ENCODE measurements around the gene TNS4. TPM values are rescaled to one million over a fixed set of nuclear protein-coding genes. Genes with fewer than 3 reads are reported as not detected.

The TNS4 gene
- total RNA-seq, 1 donor from 2014 or later, result 0.18 TPM

- ChIA-PET POLR2A (no interaction called here), CTCF (interaction anchor here (1.0 kb wide), 1 partner anchor 9 kb away, joined by 4 read pairs; no protein-coding TSS in a partner anchor)
- intact Hi-C loops (cut with micrococcal nuclease), result no loop called here
- TF ChIP-seq CTCF (IDR thresholded peaks at IDR 0.05), result no peak
- DNase-seq (no peak), ATAC-seq (ENCODE audit: low read depth) (no peak)
- no peaks in the 10 kb centered on the region for H3K36me3 Mint-ChIP-seq (ENCODE audit: low read depth)
- H3K27ac Mint-ChIP-seq, result no peak overlapping the region
- H3K9me3 Mint-ChIP-seq, result no peaks in the 10 kb centered on the region
- peaks cover 8% of the 10 kb centered on the region for H3K27me3 Mint-ChIP-seq
- H3K4me3 Mint-ChIP-seq, result no peak overlapping the region
- no peaks in the 10 kb centered on the region for H3K4me1 Mint-ChIP-seq
Observed at GRCh38 chr17:40467281-40467867, 34.0 kb downstream of the TNS4 start.

DNA sequence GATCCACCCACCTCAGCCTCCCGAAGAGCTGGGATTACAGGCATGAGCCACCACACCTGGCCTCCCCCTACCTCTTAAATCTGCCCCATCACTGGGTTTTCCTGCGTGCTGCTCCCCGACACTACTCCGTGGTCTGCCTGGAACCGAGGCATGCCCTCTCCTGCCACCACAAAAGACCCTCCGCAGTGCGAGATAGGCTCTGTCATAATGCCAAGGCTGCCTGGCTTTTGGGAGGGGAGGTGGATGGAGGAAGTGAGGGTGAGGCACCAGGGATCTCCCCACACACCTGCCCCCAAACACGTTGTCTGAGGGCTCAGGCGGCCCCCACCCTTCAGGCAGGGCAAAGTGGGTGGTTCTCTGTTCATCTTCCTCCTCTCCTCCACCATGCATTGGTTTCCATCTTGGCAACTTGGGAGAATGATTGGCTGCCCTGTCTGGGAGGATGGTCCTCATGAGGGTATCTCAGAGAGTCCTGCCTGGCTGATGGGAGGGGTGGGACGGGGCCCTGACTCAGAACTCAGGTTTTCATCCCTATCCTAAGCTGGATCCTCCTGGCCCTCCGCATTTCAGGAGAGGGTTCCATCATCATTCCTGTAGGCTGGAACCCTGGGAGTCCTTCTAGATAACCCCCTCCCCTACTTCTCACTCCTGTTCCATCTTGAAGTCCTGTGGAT, 35.0 kb downstream of the TNS4 start:
- no peak for ATAC-seq (ENCODE audit: low read depth)
- intact Hi-C loops (cut with micrococcal nuclease), result no loop called here
- H3K4me3 Mint-ChIP-seq, result no peak overlapping the region
- no peak overlapping the region for H3K27ac Mint-ChIP-seq
- no peaks in the 10 kb centered on the region for H3K4me1 Mint-ChIP-seq
- POLR2A ChIA-PET, result no interaction called here
- no peak for DNase-seq
- no peaks in the 10 kb centered on the region for H3K36me3 Mint-ChIP-seq (ENCODE audit: low read depth)
- CTCF ChIA-PET, result interaction anchor here (1.0 kb wide), 1 partner anchor 9 kb away, joined by 4 read pairs; no protein-coding TSS in a partner anchor
- H3K9me3 Mint-ChIP-seq, result no peaks in the 10 kb centered on the region
- H3K27me3 Mint-ChIP-seq, result peaks cover 8% of the 10 kb centered on the region
- no peak for TF ChIP-seq CTCF (IDR thresholded peaks at IDR 0.05)

GRCh38 chr17:40464392-40464855, 37.0 kb downstream of the TNS4 start:
- H3K4me3 Mint-ChIP-seq, result no peak overlapping the region
- no peak for DNase-seq
- ChIA-PET CTCF (no interaction called here), POLR2A (no interaction called here)
- H3K36me3 Mint-ChIP-seq (ENCODE audit: low read depth), result no peaks in the 10 kb centered on the region
- H3K27ac Mint-ChIP-seq, result no peak overlapping the region
- intact Hi-C loops (cut with micrococcal nuclease), result no loop called here
- ATAC-seq (ENCODE audit: low read depth), result no peak
- H3K4me1 Mint-ChIP-seq, result no peaks in the 10 kb centered on the region
- no peak for TF ChIP-seq CTCF (IDR thresholded peaks at IDR 0.05)
- H3K9me3 Mint-ChIP-seq, result no peaks in the 10 kb centered on the region
- no peaks in the 10 kb centered on the region for H3K27me3 Mint-ChIP-seq

DNA sequence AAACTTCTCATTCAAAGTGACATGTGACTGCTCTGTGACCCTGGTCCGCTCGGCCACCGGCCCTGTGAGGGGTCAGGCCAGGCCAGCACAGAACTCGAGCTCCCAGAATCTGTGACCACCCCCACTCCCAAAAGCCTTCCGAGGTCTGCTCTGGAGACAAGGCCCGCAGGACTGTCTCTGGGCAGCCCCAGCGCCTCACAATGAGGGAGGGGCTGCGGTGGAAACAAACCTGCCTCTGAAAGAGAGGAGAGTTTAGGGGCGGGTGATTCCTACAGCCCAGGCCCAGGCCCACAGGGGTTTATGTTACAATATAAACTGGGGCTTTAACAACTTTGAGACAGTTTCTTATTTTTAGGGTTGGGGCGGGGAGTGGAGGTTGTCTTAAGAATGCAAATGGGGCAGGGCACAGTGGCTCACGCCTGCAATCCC, 38.3 kb downstream of the TNS4 start:
- DNase-seq, result no peak
- no peaks in the 10 kb centered on the region for H3K27me3 Mint-ChIP-seq
- no peaks in the 10 kb centered on the region for H3K36me3 Mint-ChIP-seq (ENCODE audit: low read depth)
- H3K4me1 Mint-ChIP-seq, result no peaks in the 10 kb centered on the region
- H3K4me3 Mint-ChIP-seq, result no peak overlapping the region
- H3K9me3 Mint-ChIP-seq, result no peaks in the 10 kb centered on the region
- no peak for ATAC-seq (ENCODE audit: low read depth)
- no peak for TF ChIP-seq CTCF (IDR thresholded peaks at IDR 0.05)
- no peak overlapping the region for H3K27ac Mint-ChIP-seq
- ChIA-PET CTCF (no interaction called here), POLR2A (interaction anchor here (0.6 to 0.7 kb wide), 2 partner anchors 17 to 85 kb away, joined by 3 to 7 read pairs; no protein-coding TSS in a partner anchor)
- intact Hi-C loops (cut with micrococcal nuclease), result no loop called here

DNA sequence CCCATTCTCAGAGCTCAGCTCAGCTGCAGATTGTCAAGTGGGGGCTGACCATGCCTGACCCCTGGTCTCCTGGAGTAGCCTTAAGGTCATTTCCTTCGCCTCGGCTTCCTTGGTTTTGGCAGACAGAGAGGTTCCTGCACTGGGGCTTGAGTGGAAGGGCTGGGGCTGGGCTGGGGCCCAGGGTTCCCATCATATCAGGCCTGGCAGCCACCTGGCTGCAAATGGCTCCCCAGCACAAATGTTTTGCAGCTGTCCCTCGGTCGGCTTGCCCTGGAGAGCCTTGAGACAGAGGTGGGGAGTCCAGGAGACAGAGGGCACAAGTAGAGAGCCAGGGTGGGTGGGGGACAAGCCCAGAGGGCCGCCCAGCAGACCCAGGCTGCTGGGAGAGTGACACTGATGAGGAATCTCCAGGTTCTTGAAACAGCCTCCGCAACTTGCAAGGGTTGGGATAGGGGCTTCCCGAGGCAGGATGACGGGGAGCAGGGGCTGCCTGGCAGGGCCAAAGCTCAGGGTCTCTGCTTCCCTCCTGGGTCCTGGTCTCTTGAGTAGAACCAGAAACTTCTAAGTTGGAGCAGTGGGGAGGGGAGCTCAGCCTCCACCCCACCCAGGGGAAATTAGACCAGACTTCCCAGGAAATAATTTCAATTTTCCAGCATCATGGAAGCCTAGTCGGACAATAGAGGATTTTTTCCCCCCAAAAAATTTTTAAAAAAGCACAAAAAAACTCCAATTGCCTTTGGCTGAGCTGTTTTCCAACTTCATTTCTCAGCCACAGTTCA, 38.9 kb downstream of the TNS4 start:
- ATAC-seq (ENCODE audit: low read depth) (no peak), DNase-seq (no peak)
- no peak for TF ChIP-seq CTCF (IDR thresholded peaks at IDR 0.05)
- Mint-ChIP-seq H3K9me3 (no peaks in the 10 kb centered on the region), H3K36me3 (ENCODE audit: low read depth) (peaks cover 2% of the 10 kb centered on the region), H3K4me1 (no peaks in the 10 kb centered on the region), H3K4me3 (no peak overlapping the region), H3K27me3 (no peaks in the 10 kb centered on the region), H3K27ac (no peak overlapping the region)
- intact Hi-C loops (cut with micrococcal nuclease), result no loop called here
- ChIA-PET POLR2A (interaction anchor here (1.0 kb wide), 1 partner anchor 15 kb away, joined by 3 read pairs; no protein-coding TSS in a partner anchor), CTCF (no interaction called here)

Measured in activated B cell treated with CpG ODN at 0.5 μM for 24 hours (primary cell).